ENCODE measurements around the gene BMPR1A. TPM values are rescaled to one million over a fixed set of nuclear protein-coding genes. Genes with fewer than 3 reads are reported as not detected.

BMPR1A gene
- total RNA-seq, 1 donor from 2014 or later, result 11.8 TPM

GRCh38 chr10:86709396-86710185, 46.8 kb upstream of the BMPR1A start:
- no peak for DNase-seq
- peak overlapping the region; percentile 66 for H3K4me3 Mint-ChIP-seq
- H3K27me3 Mint-ChIP-seq, result no peaks in the 10 kb centered on the region
- ATAC-seq (ENCODE audit: low read depth), result no peak
- intact Hi-C loops (cut with micrococcal nuclease), result loop anchor here (2.0 to 5.0 kb wide), 3 partner anchors 88 to 187 kb away; partner anchors contain the start of gene WAPL
- peaks cover 2% of the 10 kb centered on the region for H3K36me3 Mint-ChIP-seq (ENCODE audit: low read depth)
- no peak overlapping the region for H3K27ac Mint-ChIP-seq
- no peak for TF ChIP-seq CTCF (IDR thresholded peaks at IDR 0.05)
- CTCF ChIA-PET, result no interaction called here
- POLR2A ChIA-PET, result no interaction called here
- peaks cover 10% of the 10 kb centered on the region for H3K4me1 Mint-ChIP-seq
- no peaks in the 10 kb centered on the region for H3K9me3 Mint-ChIP-seq

GRCh38 chr10:86710987-86711512, 45.4 kb upstream of the BMPR1A start:
- intact Hi-C loops (cut with micrococcal nuclease), result loop anchor here (1.0 to 5.0 kb wide), 8 partner anchors 45 to 298 kb away; partner anchors contain the start of genes BMPR1A and WAPL
- CTCF ChIA-PET, result interaction anchor here (1.1 to 1.5 kb wide), 2 partner anchors 11 to 18 kb away, joined by 3 read pairs; no protein-coding TSS in a partner anchor
- ATAC-seq (ENCODE audit: low read depth), result peak; percentile 87
- Mint-ChIP-seq H3K27ac (peak overlapping the region; percentile 93), H3K4me1 (peaks cover 10% of the 10 kb centered on the region), H3K27me3 (no peaks in the 10 kb centered on the region), H3K4me3 (peak overlapping the region; percentile 85), H3K9me3 (no peaks in the 10 kb centered on the region), H3K36me3 (ENCODE audit: low read depth) (peaks cover 2% of the 10 kb centered on the region)
- TF ChIP-seq CTCF (IDR thresholded peaks at IDR 0.05), result no peak
- peak; percentile 84 for DNase-seq
- POLR2A ChIA-PET, result interaction anchor here (1.5 to 2.7 kb wide), 5 partner anchors 46 to 794 kb away, joined by 4 to 34 read pairs (median 7); partner anchors contain the start of genes BMPR1A, GLUD1, MINPP1 and SHLD2

GRCh38 chr10:86711513-86712316, 44.7 kb upstream of the BMPR1A start:
- Mint-ChIP-seq H3K27ac (peak overlapping the region; percentile 98), H3K9me3 (no peaks in the 10 kb centered on the region), H3K4me3 (peak overlapping the region; percentile 89), H3K27me3 (no peaks in the 10 kb centered on the region), H3K36me3 (ENCODE audit: low read depth) (peaks cover 2% of the 10 kb centered on the region), H3K4me1 (peaks cover 10% of the 10 kb centered on the region)
- TF ChIP-seq CTCF (IDR thresholded peaks at IDR 0.05), result no peak
- peak; percentile 54 for ATAC-seq (ENCODE audit: low read depth)
- intact Hi-C loops (cut with micrococcal nuclease), result loop anchor here (1.0 to 5.0 kb wide), 9 partner anchors 45 to 384 kb away; partner anchors contain the start of genes BMPR1A, SHLD2 and WAPL
- ChIA-PET CTCF (interaction anchor here (0.7 to 1.5 kb wide), 6 partner anchors 10 to 188 kb away, joined by 3 to 4 read pairs (median 3); no protein-coding TSS in a partner anchor), POLR2A (interaction anchor here (0.5 to 2.7 kb wide), 11 partner anchors 22 to 793 kb away, joined by 3 to 34 read pairs (median 5); partner anchors contain the start of genes BMPR1A, GLUD1, MINPP1 and SHLD2)
- DNase-seq, result peak; percentile 59

GRCh38 chr10:86712317-86712707, 44.1 kb upstream of the BMPR1A start:
- ATAC-seq (ENCODE audit: low read depth) (peak; percentile 26), DNase-seq (no peak)
- Mint-ChIP-seq H3K4me1 (peaks cover 10% of the 10 kb centered on the region), H3K36me3 (ENCODE audit: low read depth) (peaks cover 2% of the 10 kb centered on the region), H3K27ac (peak overlapping the region; percentile 98), H3K27me3 (no peaks in the 10 kb centered on the region), H3K9me3 (no peaks in the 10 kb centered on the region), H3K4me3 (peak overlapping the region; percentile 89)
- no peak for TF ChIP-seq CTCF (IDR thresholded peaks at IDR 0.05)
- ChIA-PET CTCF (interaction anchor here (0.7 to 1.5 kb wide), 5 partner anchors 19 to 187 kb away, joined by 3 to 4 read pairs (median 3); no protein-coding TSS in a partner anchor), POLR2A (interaction anchor here (0.6 to 2.7 kb wide), 11 partner anchors 22 to 792 kb away, joined by 3 to 34 read pairs (median 4); partner anchors contain the start of genes BMPR1A, GLUD1, MINPP1 and SHLD2)
- intact Hi-C loops (cut with micrococcal nuclease), result loop anchor here (1.0 to 5.0 kb wide), 3 partner anchors 85 to 383 kb away; partner anchors contain the start of genes SHLD2 and WAPL

All from activated B cell treated with CpG ODN at 0.5 μM for 24 hours (primary cell).